GM18502 (cell line): ENCODE results near the gene FAM25A.
"Not testable (repeated sequence)": the region's sequence is repeated elsewhere in the genome, so short reads cannot be mapped to it uniquely, and the experiment has no call there.

ENCODE experiments used
- ATAC-seq: cut with Tn5 transposase; IDR thresholded peaks from one replicate; pipeline ENCODE4 v1.9.1; 2021; ENCODE audit warnings: mild to moderate bottlenecking; ENCODE audit not compliant: unreplicated experiment, poor library complexity

FAM25A gene

GRCh38 chr10:87008303-87008702, 11.8 kb upstream of the FAM25A start:
- not testable (repeated sequence) for ATAC-seq

GRCh38 chr10:87009134-87009696, 10.9 kb upstream of the FAM25A start:
- ATAC-seq = not testable (repeated sequence)

DNA sequence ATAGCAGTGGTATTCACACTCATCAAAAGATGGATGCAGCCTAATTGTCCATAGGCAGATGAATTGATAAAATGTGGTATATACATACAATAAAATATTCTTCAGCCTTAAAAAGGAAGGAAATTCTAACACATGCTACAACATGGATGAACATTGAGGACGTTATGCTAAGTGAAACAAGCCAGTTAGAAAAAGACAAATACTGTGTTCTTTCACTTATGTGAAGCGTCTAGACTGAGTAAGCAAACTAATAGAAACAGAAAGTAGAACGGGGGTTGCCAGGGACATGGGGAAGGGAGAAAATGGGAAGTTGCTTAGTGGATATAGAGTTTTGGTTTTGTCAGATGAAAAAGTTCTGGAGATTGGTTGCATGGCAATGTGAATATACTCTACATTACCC, 6.6 kb upstream of the FAM25A start:
- ATAC-seq = not testable (repeated sequence)

GRCh38 chr10:87014986-87015716, 4.9 kb upstream of the FAM25A start:
- ATAC-seq = not testable (repeated sequence)

- ATAC-seq = not testable (repeated sequence)
Measured at GRCh38 chr10:87018127-87018526, 2.0 kb upstream of the FAM25A start.

DNA sequence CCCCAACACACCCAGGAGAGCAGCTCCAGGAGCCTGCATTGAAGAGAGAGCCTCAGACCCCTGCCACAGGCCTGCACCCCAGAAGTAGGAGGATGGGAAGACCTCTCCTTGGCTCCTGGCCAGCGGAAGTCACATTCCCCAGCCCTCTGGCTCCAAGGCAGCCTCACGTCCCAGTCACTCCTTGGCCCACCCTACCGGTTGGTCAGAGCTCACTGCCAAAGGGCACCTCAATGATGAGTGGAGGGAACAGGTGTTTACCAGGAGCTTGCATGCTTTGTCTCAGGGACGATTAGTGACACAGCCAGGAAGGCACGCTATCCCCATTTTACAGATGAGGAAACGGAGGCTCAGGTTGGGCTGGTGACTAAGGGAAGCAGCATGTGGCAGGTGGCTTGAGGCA, 1.0 kb upstream of the FAM25A start:
- not testable (repeated sequence) for ATAC-seq

GRCh38 chr10:87019504-87019903, 590 bp upstream of the FAM25A start:
- not testable (repeated sequence) for ATAC-seq

- not testable (repeated sequence) for ATAC-seq
Measured at GRCh38 chr10:87025285-87025958, 5.3 kb downstream of the FAM25A start.

DNA sequence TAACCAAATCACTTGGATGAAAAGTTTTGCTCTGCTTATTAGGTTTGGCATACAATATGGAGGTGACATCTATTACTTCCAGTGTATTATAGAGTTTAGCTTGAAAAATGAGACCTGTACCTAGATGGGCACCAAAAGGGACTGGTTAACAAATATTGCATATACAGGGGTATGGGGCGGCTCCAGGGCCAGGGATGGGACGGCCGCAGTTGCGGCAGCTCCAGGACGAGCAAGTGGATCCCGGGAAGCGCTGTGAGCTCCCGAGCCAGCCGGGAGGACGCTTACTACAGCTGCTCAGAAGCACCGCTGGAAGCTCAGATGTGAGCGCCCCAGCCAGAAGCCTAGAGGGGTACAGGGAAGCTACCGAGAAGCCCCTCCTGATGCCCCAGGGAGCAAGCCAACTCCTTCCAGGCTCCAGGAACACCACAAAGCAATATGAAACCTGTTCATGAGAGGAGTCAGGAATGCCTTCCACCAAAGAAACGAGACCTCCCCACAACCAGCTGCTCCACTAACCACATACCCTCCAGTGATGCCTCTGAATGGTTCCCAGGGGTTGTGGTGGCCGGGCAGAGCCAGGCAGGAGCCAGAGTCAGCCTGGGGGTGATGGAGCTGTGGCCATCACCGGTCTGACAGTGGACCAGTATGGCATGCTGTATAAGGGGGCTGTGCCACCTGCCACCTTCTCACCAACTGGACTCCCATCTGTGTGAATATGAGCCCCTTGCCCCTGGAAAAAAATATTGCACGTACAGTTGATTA, 6.8 kb downstream of the FAM25A start:
- not testable (repeated sequence) for ATAC-seq

GRCh38 chr10:87030419-87030818, 10.3 kb downstream of the FAM25A start:
- ATAC-seq = not testable (repeated sequence)

DNA sequence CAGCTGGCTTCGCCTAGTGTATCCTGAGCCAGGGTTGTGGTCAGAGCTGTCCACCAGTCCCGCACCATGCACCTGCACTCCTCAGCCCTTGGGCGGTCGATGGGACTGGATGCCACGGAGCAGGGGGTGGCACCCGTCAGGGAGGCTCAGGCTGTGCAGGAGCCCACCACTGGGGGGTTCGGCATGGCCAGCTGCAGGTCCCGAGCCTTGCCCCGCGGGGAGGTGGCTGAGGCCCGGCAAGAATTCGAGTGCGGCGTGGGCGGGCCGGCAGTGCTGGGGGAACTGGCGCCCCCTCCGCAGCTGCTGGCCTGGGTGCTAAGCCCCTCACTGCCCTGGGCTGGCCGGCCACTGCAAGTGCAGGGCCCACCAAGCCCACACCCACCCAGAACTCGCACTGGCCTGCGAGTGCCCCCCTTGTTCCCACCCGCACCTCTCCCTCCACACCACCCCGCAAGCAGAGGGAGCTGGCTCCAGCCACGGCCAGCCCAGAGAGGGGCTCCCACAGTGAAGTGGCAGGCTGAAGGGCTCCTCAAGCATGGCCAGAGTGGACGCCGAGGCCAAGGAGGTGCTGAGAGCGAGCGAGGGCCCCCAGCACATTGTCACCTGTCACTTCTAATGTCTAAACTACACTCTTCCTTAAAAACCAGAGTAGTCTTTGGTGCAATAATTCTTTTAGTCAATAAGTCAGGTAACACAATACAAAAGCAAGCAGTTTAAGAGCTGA, 11.0 kb downstream of the FAM25A start:
- no peak for ATAC-seq

GRCh38 chr10:87036623-87037022, 16.5 kb downstream of the FAM25A start:
- ATAC-seq = no peak

GRCh38 chr10:87038286-87038717, 18.2 kb downstream of the FAM25A start:
- no peak for ATAC-seq

GRCh38 chr10:87038786-87039185, 18.7 kb downstream of the FAM25A start:
- no peak for ATAC-seq

GRCh38 chr10:87043579-87043978, 23.5 kb downstream of the FAM25A start:
- ATAC-seq = not testable (repeated sequence)

GRCh38 chr10:87045434-87045938, 25.4 kb downstream of the FAM25A start:
- ATAC-seq = no peak

- no peak for ATAC-seq
Measured at GRCh38 chr10:87053111-87053510, 33.0 kb downstream of the FAM25A start.

DNA sequence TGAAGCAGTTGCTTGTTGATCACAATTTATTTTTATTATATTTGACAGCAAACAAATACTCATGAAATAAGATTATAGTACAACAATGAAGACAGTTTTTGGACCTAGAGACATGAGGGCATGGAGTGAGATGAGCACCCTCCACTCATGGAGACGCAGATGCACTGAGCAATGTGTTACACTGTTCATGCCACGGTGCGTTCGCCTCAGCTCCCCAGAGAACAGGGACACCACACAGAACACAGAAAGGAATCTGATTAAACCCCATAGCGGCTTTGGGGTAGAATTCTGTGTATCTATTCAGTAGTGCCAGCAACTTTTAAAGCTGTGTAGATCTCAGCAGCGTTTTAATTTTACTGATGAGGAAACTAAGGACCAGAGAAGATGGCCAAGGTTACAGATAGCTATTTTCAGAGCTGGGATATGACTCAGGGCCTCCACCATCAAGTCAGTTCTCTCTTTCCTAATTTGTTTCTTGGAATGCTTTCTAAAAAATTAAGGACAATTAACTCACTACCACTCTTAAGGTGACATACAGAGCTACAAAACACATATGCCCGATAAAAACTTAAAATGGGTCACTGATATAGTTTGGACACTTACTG, 33.6 kb downstream of the FAM25A start:
- no peak for ATAC-seq
